HG03135 (cell line): Measurements from ENCODE around the gene TBX18.

ENCODE experiments used
- ATAC-seq: cut with Tn5 transposase; IDR thresholded peaks from one replicate; pipeline ENCODE4 v1.9.1; 2021; ENCODE audit warnings: mild to moderate bottlenecking, moderate library complexity; ENCODE audit not compliant: unreplicated experiment

Gene TBX18

GRCh38 chr6:84764332-84765049 is at the start of gene TBX18:
TSS of gene TBX18 (minus strand) at chr6:84764598. CDS start at chr6:84764181, 417 bp downstream.
- ATAC-seq: no peak

- ATAC-seq: no peak
Observed at GRCh38 chr6:84811351-84811750, 47.0 kb upstream of the TBX18 start.

- no peak for ATAC-seq
Observed at GRCh38 chr6:84809455-84809854, 45.1 kb upstream of the TBX18 start.

- ATAC-seq: no peak
Observed at GRCh38 chr6:84808491-84809061, 44.2 kb upstream of the TBX18 start.

GRCh38 chr6:84805145-84805544 is 40.7 kb upstream of the TBX18 start:
- ATAC-seq: no peak

GRCh38 chr6:84804720-84805119 is 40.3 kb upstream of the TBX18 start:
- ATAC-seq: no peak

GRCh38 chr6:84801250-84801649 is 36.9 kb upstream of the TBX18 start:
- no peak for ATAC-seq

- no peak for ATAC-seq
Observed at GRCh38 chr6:84798257-84798656, 33.9 kb upstream of the TBX18 start.

GRCh38 chr6:84796343-84796742 is 31.9 kb upstream of the TBX18 start:
- no peak for ATAC-seq

GRCh38 chr6:84791927-84792326 is 27.5 kb upstream of the TBX18 start:
- ATAC-seq: no peak

GRCh38 chr6:84791233-84791632 is 26.8 kb upstream of the TBX18 start:
- no peak for ATAC-seq

GRCh38 chr6:84789170-84789569 is 24.8 kb upstream of the TBX18 start:
- ATAC-seq: no peak

GRCh38 chr6:84788689-84789088 is 24.3 kb upstream of the TBX18 start:
- ATAC-seq: no peak

- ATAC-seq: no peak
Observed at GRCh38 chr6:84785671-84786070, 21.3 kb upstream of the TBX18 start.

- no peak for ATAC-seq
Observed at GRCh38 chr6:84779917-84780316, 15.5 kb upstream of the TBX18 start.

GRCh38 chr6:84779380-84779779 is 15.0 kb upstream of the TBX18 start:
- no peak for ATAC-seq

- ATAC-seq: no peak
Observed at GRCh38 chr6:84777888-84778287, 13.5 kb upstream of the TBX18 start.

GRCh38 chr6:84776392-84776791 is 12.0 kb upstream of the TBX18 start:
- no peak for ATAC-seq

- ATAC-seq: no peak
Observed at GRCh38 chr6:84775751-84776150, 11.4 kb upstream of the TBX18 start.

GRCh38 chr6:84774985-84775284 is 10.5 kb upstream of the TBX18 start:
- ATAC-seq: no peak

GRCh38 chr6:84774157-84774984 is 10.0 kb upstream of the TBX18 start:
- ATAC-seq: no peak
